Lower leg skin (tissue), 4 donors: Measurements from ENCODE around the gene MEPCE. TPM values are rescaled to one million over a fixed set of nuclear protein-coding genes. Genes with fewer than 3 reads are reported as not detected.
A peak's percentile ranks its signal among the peaks of the same experiment; 100 is the strongest.

Experiments
- DNase-seq, 2 donors: peaks; one replicate each; pipeline ENCODE4 v3.0.0-alpha.2; 2019; ENCODE audit warnings: low spot score in 2 of 2
- H3K4me3 ChIP-seq: fragments of 200-600 bp; sonication (generic); 2 replicates; pipeline ENCODE4 v1.5.1; 2017; ENCODE audit warnings: mild to moderate bottlenecking, low read depth; ENCODE audit not compliant: poor library complexity, severe bottlenecking
- POLR2A ChIP-seq, 2 donors: fragments of 450-650 bp; IDR thresholded peaks; one replicate each; pipeline ENCODE4 v1.6.1; 2016 to 2017; ENCODE audit warnings: antibody characterized with exemption in 2 of 2, mild to moderate bottlenecking in 1 of 2, moderate library complexity in 1 of 2
- WGBS, 2 donors: methylation state at CpG; one replicate each; pipeline ENCODE4 v1.1.5; 2018; 5-methylcytosine and 5-hydroxymethylcytosine counted together
- intact Hi-C: fragments of 100-400 bp; cut with DNase I; formaldehyde crosslinking; loops from one replicate; pipeline ENCODE4 v1.15.0; 2023; ENCODE audit warnings: low total_unique reads
- total RNA-seq, 4 donors: library from RNA; depleted of rRNA; stranded (reverse); fragments of >200 nt; gene quantifications; one replicate each; pipeline ENCODE4 v1.1.0, GENCODE V29; 2016
- TF ChIP-seq, protein P1 (sequence below), 3 donors: fragments of 450-650 bp; IDR thresholded peaks; one replicate each; pipeline ENCODE4 v1.5.1; 2016; ENCODE audit warnings: antibody characterized with exemption in 3 of 3, mild to moderate bottlenecking in 3 of 3, moderate library complexity in 2 of 3

Gene MEPCE
- total RNA-seq, 4 donors from 2014 or later: 26.1 to 54.4 (median 37.4) TPM

DNA sequence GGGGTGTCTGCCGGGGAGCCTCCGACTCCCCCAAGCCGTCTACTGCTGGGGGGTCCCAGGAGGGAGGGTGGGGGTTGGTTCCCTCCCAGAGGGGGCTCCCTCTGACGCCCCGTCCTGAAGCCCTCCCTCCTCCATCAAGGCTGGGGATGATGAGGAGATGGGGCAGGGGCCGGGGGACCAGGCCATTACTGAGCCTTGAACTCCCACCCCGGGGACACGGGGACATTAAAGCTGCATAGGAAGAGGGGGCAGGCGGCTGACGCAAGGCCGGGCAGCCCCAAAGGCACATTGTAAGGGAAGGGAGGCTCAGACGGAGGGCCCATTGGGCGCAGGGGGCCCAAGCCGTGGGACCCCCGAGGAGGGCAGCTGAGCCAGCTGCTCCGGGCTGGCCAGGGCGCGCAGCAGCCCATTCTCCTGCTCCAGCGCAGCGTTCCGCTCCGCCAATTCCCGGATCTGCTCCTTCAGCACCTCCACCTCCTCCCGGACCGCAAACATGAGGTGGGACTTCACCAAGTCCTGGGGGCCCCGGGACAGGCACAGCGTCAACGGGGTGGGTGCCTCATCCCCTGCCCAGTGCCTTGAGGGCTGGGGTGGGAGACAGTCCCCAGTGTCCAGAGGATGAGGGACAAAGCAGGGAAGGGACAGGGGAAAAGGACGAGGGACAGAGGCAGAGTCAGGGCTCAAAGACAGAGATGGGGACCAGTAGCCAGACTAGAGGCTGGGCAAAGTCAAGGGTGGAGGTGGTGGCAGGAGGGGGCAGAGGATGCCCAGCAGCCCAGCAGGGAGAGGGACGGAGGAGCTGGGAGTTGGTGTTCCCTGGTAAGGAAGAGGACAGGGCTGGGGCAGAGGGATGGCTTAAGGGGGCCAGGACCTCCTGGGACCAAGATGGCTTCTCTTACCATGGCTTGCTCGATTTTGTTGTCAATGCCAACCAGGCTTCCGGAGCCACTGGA lies 37.3 kb downstream of the MEPCE start:
- TF ChIP-seq POLR2A (IDR thresholded peaks at IDR 0.05): no peak
- TF ChIP-seq, protein P1, sequence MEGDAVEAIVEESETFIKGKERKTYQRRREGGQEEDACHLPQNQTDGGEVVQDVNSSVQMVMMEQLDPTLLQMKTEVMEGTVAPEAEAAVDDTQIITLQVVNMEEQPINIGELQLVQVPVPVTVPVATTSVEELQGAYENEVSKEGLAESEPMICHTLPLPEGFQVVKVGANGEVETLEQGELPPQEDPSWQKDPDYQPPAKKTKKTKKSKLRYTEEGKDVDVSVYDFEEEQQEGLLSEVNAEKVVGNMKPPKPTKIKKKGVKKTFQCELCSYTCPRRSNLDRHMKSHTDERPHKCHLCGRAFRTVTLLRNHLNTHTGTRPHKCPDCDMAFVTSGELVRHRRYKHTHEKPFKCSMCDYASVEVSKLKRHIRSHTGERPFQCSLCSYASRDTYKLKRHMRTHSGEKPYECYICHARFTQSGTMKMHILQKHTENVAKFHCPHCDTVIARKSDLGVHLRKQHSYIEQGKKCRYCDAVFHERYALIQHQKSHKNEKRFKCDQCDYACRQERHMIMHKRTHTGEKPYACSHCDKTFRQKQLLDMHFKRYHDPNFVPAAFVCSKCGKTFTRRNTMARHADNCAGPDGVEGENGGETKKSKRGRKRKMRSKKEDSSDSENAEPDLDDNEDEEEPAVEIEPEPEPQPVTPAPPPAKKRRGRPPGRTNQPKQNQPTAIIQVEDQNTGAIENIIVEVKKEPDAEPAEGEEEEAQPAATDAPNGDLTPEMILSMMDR (IDR thresholded peaks at IDR 0.05): no peak
- no peak overlapping the region for H3K4me3 ChIP-seq
- WGBS, 2 donors: 68 to 71% methylated on average over 22 to 32 of the region's 32 CpGs
- DNase-seq: no peak
- intact Hi-C loops: loop anchor here (10.0 kb wide), 1 partner anchor 388 kb away; the partner anchor contains the start of gene SLC12A9

DNA sequence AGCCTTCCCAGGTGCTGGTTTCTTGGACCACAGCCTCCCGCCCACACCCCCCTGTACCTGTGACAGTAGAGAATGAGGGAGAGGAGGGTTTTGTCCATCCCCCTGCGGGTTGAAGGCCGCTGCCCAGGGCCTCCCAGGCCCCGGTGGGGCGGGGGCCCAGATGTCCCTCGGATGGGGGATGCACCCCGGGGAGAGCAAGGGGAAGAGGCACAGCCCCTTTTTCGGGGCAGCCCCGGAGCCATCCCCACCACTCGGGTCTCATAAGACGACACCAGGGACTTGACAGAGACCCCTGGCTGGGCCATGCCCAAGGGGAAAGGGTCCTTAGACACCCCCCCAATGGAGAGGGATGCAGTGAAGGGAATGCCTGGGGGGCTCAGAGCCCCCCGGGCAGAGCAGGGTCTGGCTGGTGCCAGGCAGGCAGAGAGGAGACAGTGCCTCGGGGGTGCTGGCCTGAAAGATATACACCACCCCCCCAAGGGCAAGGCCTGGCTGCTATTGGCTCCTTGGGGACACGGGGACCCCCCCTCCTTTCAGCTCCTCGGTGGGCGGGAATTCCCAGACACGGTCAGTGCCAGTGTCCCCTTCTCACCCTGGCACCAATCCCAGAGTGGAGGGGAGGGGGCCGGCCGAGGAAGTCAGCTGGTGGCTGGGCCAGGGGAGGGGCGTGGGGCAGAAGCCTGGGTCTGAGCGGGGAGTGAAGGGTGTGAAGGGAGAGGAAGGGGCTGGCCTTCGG lies 38.2 kb downstream of the MEPCE start:
- intact Hi-C loops: loop anchor here (2.0 to 10.0 kb wide), 2 partner anchors 91 to 387 kb away; partner anchors contain the start of gene SLC12A9
- no peak overlapping the region for H3K4me3 ChIP-seq
- DNase-seq: no peak
- TF ChIP-seq, protein P1 (IDR thresholded peaks at IDR 0.05): no peak
- TF ChIP-seq POLR2A (IDR thresholded peaks at IDR 0.05): no peak
- 64 to 67% methylated on average over 19 to 20 of the region's 22 CpGs for WGBS, 2 donors

DNA sequence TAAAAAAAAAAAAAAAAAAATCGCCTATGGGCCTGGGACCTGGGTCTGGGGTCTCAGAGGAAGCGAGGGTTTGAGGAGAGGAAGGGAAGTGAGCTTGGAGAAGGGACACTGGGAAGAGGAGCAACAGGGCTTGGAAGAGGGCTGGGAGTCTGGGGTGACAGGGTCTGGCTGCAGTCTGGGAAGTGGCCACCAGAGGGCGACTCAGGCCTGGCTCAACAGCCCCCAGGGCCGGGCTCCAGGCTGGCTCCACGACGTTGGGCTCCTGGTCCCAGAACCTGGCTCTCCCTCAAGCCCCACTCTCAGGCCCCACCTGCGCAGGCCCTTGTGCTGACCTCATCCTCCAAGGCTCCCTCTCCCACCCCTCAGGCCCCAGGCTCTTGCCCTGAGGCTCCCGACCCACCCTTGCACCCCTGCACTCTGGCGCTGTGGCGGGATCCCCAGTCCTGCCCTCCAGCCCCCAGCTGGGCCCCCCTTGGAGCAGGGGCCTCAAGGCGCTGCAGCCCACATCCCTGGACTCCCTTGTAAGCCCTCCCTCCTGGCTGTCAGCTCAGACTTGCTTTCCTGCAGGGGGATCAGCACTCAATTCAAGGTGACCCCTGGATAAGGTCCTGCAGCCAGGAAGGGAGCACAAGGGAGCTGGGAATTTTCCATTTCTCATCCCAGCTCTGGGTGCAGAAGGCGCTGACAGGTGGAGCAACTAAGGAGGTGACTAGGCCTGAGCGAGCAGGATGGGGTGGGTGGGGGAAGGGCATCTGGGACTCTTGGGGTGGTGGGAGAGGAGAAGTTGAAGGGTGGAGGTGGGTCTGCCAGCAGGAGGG lies 39.8 kb downstream of the MEPCE start:
- no peak overlapping the region for H3K4me3 ChIP-seq
- intact Hi-C loops: loop anchor here (2.0 to 10.0 kb wide), 2 partner anchors 89 to 385 kb away; partner anchors contain the start of gene SLC12A9
- DNase-seq: peak; percentile 78 to 98
- TF ChIP-seq, protein P1 (IDR thresholded peaks at IDR 0.05): peak in 1 of 3 donors; percentile 72
- TF ChIP-seq POLR2A (IDR thresholded peaks at IDR 0.05): no peak
- WGBS, 2 donors: 33 to 34% methylated on average over 13 of the region's 13 CpGs

DNA sequence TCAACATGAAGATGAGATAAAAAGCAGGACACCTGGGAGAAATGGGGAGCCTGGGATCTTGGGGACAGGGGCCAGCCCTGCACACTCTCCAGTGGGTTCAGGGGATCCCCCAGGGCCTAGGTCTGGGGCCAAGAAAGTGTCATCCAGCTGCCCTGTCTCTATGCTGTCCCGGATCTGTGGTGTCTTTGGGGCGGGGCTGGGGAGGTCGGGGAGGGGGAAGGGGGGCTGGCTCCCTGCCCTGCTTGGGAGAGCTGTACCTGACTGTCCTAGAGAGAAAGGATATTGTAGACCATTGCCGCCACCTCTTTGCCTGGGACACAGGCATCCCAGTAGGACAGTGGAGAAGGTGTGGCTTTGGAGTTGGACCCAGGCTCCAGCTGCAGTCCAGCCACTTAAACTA lies 41.4 kb downstream of the MEPCE start:
- H3K4me3 ChIP-seq: no peak overlapping the region
- no peak for DNase-seq
- no peak for TF ChIP-seq POLR2A (IDR thresholded peaks at IDR 0.05)
- TF ChIP-seq, protein P1 (IDR thresholded peaks at IDR 0.05): no peak
- WGBS, 2 donors: 40 to 64% methylated on average over 4 of the region's 4 CpGs
- intact Hi-C loops: no loop called here

DNA sequence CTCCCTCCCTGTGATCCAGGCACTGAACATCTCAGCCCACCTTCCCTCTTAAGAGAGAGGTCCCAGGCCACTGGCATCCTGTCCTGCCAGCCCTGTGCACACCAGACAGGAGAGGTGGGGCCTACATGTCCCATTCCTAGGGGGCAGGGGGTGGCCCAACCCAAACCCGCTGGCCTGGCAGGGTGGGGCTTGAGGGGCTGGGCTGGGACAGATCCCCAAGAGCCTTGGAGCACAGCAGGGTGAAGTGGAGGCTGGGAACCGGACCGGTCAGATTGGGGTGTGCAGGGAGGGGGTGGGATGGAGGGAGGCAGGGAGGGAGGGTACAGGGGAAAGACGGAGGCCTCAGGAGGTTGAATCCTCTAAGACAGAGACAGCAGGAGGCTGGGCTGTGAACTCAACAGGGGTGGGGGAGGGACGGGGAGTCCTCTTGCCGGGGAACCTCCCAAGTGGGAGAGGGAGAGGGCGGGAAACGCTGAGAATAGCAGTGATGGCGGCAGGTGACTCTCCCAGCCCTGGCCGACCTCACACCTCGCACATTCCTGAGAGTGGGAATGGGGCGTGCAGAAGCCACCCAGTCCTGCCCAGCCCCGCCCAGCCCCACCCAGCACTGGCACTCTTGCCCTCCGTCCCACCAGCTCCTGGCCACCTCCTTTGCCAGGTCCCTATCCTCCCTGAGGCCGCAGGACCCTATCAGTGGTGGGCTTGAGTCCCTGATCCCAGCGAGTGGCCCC lies 42.7 kb downstream of the MEPCE start:
- intact Hi-C loops: no loop called here
- 42 to 49% methylated on average over 16 of the region's 16 CpGs for WGBS, 2 donors
- no peak for DNase-seq
- TF ChIP-seq, protein P1 (IDR thresholded peaks at IDR 0.05): no peak
- no peak for TF ChIP-seq POLR2A (IDR thresholded peaks at IDR 0.05)
- H3K4me3 ChIP-seq: no peak overlapping the region
